HuH-7 (cell line): ENCODE results near the gene HEMK1.

Experiments used
- DNase-seq: peaks from one replicate; pipeline ENCODE4 v3.0.0; 2011; ENCODE audit warnings: low spot score

The HEMK1 gene

GRCh38 chr3:50616003-50616769, 46.9 kb downstream of the HEMK1 start:
- peak; percentile 94 for DNase-seq

GRCh38 chr3:50616770-50617095, 47.4 kb downstream of the HEMK1 start:
- peak; percentile 93 for DNase-seq

GRCh38 chr3:50617096-50617791, 47.9 kb downstream of the HEMK1 start, which contains the start of gene MAPKAPK3:
TSS of gene MAPKAPK3 (plus strand) at chr3:50617151. CDS start at chr3:50617566, 415 bp downstream.
- peak; percentile 40 for DNase-seq

- DNase-seq = no peak
These were observed 48.7 kb downstream of the HEMK1 start for GRCh38 chr3:50617911-50618481.

- no peak for DNase-seq
These were observed 51.1 kb downstream of the HEMK1 start for GRCh38 chr3:50620420-50620819.

GRCh38 chr3:50620820-50621219, 51.5 kb downstream of the HEMK1 start:
- no peak for DNase-seq

- DNase-seq = no peak
These were observed 53.6 kb downstream of the HEMK1 start for GRCh38 chr3:50622881-50623280.

GRCh38 chr3:50623840-50624474, 54.6 kb downstream of the HEMK1 start:
- no peak for DNase-seq

- no peak for DNase-seq
These were observed 55.3 kb downstream of the HEMK1 start for GRCh38 chr3:50624634-50625033.

- DNase-seq = no peak
These were observed 56.2 kb downstream of the HEMK1 start for GRCh38 chr3:50625231-50626182.

GRCh38 chr3:50626401-50626800, 57.1 kb downstream of the HEMK1 start:
- DNase-seq = no peak

GRCh38 chr3:50627407-50628051, 58.2 kb downstream of the HEMK1 start:
- peak; percentile 50 for DNase-seq

- DNase-seq = no peak
These were observed 59.3 kb downstream of the HEMK1 start for GRCh38 chr3:50628601-50629000.

GRCh38 chr3:50630394-50630793, 61.1 kb downstream of the HEMK1 start:
- no peak for DNase-seq

GRCh38 chr3:50630877-50631276, 61.6 kb downstream of the HEMK1 start:
- DNase-seq = no peak

GRCh38 chr3:50632450-50632849, 63.1 kb downstream of the HEMK1 start:
- no peak for DNase-seq

- no peak for DNase-seq
These were observed 64.0 kb downstream of the HEMK1 start for GRCh38 chr3:50633230-50633790.

GRCh38 chr3:50635066-50635465, 65.7 kb downstream of the HEMK1 start:
- DNase-seq = no peak

GRCh38 chr3:50637011-50637410, 67.7 kb downstream of the HEMK1 start:
- no peak for DNase-seq

- no peak for DNase-seq
These were observed 68.6 kb downstream of the HEMK1 start for GRCh38 chr3:50637945-50638344.

GRCh38 chr3:50639055-50639494, 69.8 kb downstream of the HEMK1 start:
- DNase-seq = no peak
